ENCODE results near the gene PACC1.
"Not testable (repeated sequence)": the region's sequence is repeated elsewhere in the genome, so short reads cannot be mapped to it uniquely, and the experiment has no call there.

Gene PACC1

DNA sequence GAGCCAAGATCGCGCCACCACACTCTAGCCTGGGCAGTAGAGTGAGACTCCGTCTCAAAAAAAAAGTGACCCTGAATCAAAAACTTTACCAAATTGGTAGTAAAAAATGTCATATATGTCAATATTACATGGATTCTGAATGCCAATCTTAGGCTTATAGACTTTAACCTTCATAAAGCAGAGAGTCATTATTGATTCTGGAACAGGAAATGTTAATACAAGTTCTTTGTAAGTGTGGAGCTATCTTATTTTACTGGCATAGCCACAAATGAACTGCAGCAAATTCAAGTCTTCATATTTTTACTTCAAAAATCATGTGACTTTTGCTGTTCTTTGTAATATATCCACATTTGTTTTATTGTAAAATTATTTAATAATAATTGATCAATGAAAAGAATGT is 88.1 kb downstream of the PACC1 start:
- no peak for DNase-seq

DNA sequence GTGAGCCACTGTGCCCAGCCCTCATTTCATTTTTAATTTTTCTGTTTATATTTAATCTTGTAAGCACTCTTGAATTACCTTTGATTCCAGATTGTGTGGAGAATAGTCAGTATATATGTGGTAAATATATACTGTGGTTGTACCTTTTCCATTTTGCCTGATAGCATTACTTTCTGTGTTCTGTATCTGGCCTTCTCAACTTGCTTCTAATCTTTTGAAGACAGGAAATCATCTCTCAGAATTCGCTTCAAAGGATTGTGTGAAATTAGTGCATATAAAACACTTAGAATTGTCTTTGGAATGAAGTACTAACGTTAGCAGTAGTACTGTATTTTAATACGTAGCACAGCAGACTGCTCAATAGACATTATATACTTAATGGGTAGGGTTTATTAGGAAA is 91.6 kb downstream of the PACC1 start:
- DNase-seq, result no peak

DNA sequence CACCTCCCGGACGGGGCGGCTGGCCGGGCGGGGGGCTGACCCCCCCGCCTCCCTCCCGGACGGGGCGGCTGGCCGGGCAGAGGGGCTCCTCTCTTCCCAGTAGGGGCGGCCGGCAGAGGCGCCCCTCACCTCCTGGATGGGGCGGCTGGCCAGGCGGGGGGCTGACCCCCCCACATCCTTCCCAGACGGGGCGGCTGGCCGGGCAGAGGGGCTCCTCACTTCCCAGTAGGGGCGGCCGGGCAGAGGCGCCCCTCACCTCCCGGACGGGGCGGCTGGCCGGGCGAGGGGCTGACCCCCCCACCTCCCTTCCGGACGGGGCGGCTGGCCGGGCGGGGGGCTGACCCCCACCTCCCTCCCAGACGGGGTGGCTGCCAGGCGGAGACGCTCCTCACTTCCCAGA is 93.7 kb downstream of the PACC1 start:
- not testable (repeated sequence) for DNase-seq

DNA sequence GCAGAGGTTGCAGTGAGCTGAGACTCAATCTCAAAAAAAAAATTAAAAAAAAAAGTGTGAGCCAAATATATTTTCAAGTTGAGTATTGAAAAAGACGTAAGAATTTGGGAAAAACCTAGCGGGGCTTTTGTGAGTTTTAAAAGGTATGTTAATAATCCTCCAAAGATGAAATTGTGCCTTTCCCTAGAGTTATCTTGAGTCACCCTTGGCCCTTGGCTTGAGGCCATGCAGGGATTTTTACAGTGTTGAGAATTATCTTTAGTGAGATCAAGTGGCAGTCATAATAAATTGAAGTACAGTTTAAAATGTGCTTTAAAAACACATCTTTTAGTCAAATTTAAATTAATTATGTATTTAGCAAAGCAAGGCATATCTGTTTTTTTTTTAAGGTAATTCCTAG is 96.8 kb downstream of the PACC1 start:
- DNase-seq, result no peak

DNA sequence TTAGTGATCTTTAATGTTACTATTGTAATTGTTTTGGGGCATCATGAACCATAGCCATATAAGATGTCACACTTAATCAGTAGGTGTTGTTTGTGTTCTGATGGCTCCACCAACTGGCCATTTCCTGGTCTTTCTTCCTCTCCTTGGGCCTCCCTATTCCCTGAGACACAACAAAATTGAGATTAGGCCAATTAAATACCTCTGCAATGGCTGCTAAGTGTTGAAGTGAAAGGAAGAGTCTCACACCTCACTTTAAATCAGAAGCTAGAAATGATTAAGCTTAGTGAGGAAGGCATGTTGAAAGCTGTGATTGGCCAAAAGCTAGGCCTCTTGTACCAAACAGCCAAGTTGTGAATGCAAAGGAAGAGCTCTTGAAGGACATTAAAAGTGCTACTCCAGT is 98.8 kb downstream of the PACC1 start:
- DNase-seq, result no peak

DNA sequence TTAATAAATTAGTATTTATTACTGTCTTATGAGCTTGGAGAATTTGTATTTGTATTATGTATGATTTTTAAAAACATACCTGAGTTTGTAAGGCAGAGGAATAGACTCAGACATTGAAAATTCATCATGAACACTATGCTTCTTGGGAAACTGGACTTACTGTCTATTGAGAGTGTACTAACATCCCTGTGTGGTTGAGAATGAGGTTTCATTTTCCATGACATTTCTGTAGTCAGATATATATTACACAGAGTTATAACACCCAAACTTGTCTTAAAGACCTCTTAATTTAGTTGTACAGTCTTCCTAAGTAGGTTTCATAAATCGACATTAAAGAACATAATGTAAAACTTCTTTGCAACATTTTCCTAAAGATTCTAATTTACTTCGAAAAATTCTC is 99.5 kb downstream of the PACC1 start:
- DNase-seq, result no peak
